Fibroblast of lung (primary cell): ENCODE measurements around the gene S100A2.

Experiments
- CTCF ChIP-seq, 2 donors: IDR thresholded peaks in 1 of 2; conservative IDR thresholded peaks in 1 of 2; 1 replicate in 1 of 2; 2 replicates in 1 of 2; pipeline ENCODE4 v1.5.1; 2011 to 2012; ENCODE audit warnings: low read length in 2 of 2, control low read depth in 1 of 2, inconsistent platforms in 1 of 2, low read depth in 1 of 2, mild to moderate bottlenecking in 1 of 2
- EZH2 ChIP-seq: IDR thresholded peaks from 2 replicates; pipeline ENCODE4 v1.5.1; 2012; ENCODE audit warnings: low read length, control low read depth, mild to moderate bottlenecking; ENCODE audit errors: missing control alignments

GRCh38 chr1:153515504-153516394 is 49.9 kb downstream of the S100A2 start:
- no peak for TF ChIP-seq CTCF (conservative IDR thresholded peaks at IDR 0.05 in 1 of 2, IDR thresholded peaks at IDR 0.05 in 1 of 2; ENCODE audit: low read depth in 1 of 2, low read length in 2 of 2)
- no peak for TF ChIP-seq EZH2
